Right lobe of liver (tissue), 6 donors: Measurements from ENCODE around the gene SLC45A1. TPM values are rescaled to one million over a fixed set of nuclear protein-coding genes. Genes with fewer than 3 reads are reported as not detected.

ENCODE experiments used
- ATAC-seq, 4 donors: fragments of 200-7000 bp; cut with Tn5 transposase; one replicate each; pipeline ENCODE4 v1.9.1; 2020; ENCODE audit warnings: mild to moderate bottlenecking in 4 of 4, moderate library complexity in 4 of 4
- DNase-seq, 3 donors: peaks; one replicate each; pipeline ENCODE4 v3.0.0-alpha.2; 2020
- H3K27ac ChIP-seq, 3 donors: fragments of 200-600 bp; one replicate each; pipeline ENCODE4 v1.8.0; 2022
- H3K27me3 ChIP-seq, 2 donors: fragments of 200-600 bp; one replicate each; pipeline ENCODE4 v1.8.0; 2022
- H3K36me3 ChIP-seq, 4 donors: fragments of 200-600 bp; sonication (generic) in 1 of 4; one replicate each; pipeline versions ENCODE4 v1.5.1 to v1.8.0; 2017 to 2022; ENCODE audit warnings: control low read depth in 1 of 4
- H3K4me1 ChIP-seq, 4 donors: fragments of 200-600 bp; sonication (generic) in 1 of 4; one replicate each; pipeline versions ENCODE4 v1.5.1 to v1.8.0; 2017 to 2022; ENCODE audit warnings: control low read depth in 1 of 4
- H3K4me3 ChIP-seq, 3 donors: fragments of 200-600 bp; one replicate each; pipeline ENCODE4 v1.8.0; 2022
- H3K9me3 ChIP-seq, 4 donors: fragments of 200-600 bp; sonication (generic) in 1 of 4; one replicate each; pipeline versions ENCODE4 v1.5.1 to v1.8.0; 2017 to 2022; ENCODE audit warnings: control low read depth in 1 of 4
- POLR2A ChIP-seq: fragments of 450-650 bp; IDR thresholded peaks from one replicate; pipeline ENCODE4 v1.6.1; 2017; ENCODE audit warnings: antibody characterized with exemption, mild to moderate bottlenecking
- WGBS: methylation state at CpG from one replicate; pipeline ENCODE4 v1.1.6; 2018; ENCODE audit warnings: low coverage, low lambda C conversion rate; ENCODE audit not compliant: insufficient coverage; ENCODE audit errors: missing lambda C conversion rate; 5-methylcytosine and 5-hydroxymethylcytosine counted together
- intact Hi-C, 2 donors: fragments of 100-400 bp; cut with DNase I; formaldehyde crosslinking; loops; one replicate each; pipeline versions ENCODE4 v1.11.2 to v1.14.1; 2022
- total RNA-seq, 6 experiments: library from RNA; depleted of rRNA in 2 of 6; stranded (reverse); fragments of >200 nt in 2 of 6; fragmentation: NEBNext Ultra II Directional in 3 of 6; extraction: Animal tissue kit (Norgen Biotek cat#: 25700) in 3 of 6; gene quantifications; one replicate each; pipeline versions ENCODE4 v1.1.0 to v1.2.4, GENCODE V29; 2016 to 2023
- TF ChIP-seq, protein P1 (sequence below), 4 donors: fragments of 200-600 bp in 3 of 4; fragments of 450-650 bp in 1 of 4; IDR thresholded peaks; one replicate each; pipeline versions ENCODE4 v1.5.1 to v1.8.0; 2016 to 2022; ENCODE audit warnings: antibody characterized with exemption in 4 of 4, mild to moderate bottlenecking in 2 of 4
- donor health status: DM: no; HTN: yes; CAD: no.
- donor health status: DM: no; HTN: no; CAD: no.
- donor health status: DM: no; HTN: no; CAD: no.
- donor health status: DM: no; HTN: yes; CAD: no.
- donor health status: DM: no; HTN: yes; CAD: no.

The SLC45A1 gene
- total RNA-seq, 6 experiments from 2014 or later, result 0.13 to 0.53 (median 0.25) TPM; not detected in 1

DNA sequence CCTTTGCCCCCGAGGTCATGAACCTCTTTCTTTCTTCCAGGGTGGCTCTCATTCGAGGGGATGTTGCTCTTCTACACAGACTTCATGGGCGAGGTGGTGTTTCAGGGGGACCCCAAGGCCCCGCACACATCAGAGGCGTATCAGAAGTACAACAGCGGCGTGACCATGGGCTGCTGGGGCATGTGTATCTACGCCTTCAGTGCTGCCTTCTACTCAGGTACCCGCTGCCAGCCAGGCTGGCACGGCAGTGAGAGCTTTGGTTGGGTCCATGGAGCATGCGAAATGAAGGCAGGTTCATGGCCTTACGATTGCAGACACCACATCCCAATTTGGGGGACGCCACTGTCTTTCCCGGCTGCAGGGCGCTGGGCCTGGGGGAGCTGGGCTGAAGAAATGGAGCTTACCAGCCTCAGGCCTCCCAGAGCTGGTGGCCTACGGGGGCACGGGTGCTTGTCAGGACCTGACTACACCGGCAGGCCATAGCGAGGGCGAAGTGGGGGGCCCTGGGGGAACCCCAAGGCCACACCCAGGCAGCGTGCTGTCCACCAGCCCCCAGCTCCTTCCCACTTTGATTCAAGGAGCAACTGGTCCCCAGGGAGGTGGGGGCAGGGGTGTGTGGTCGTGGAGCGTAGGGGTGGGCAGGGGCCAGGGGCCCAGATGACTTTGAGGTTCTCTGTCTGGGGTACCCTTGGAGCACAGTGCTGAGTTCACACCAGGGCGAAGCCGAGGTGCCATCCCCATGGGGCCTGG lies 20.0 kb downstream of the SLC45A1 start:
- Histone ChIP-seq H3K4me1 (no peaks in the 10 kb centered on the region), H3K27me3 (no peaks in the 10 kb centered on the region), H3K9me3 (no peaks in the 10 kb centered on the region), H3K36me3 (no peaks in the 10 kb centered on the region), H3K27ac (no peak overlapping the region), H3K4me3 (no peak overlapping the region)
- intact Hi-C loops, result no loop called here
- ATAC-seq (no peak), DNase-seq (no peak)
- 93% methylated on average over 8 of the region's 25 CpGs for WGBS
- TF ChIP-seq, protein P1, sequence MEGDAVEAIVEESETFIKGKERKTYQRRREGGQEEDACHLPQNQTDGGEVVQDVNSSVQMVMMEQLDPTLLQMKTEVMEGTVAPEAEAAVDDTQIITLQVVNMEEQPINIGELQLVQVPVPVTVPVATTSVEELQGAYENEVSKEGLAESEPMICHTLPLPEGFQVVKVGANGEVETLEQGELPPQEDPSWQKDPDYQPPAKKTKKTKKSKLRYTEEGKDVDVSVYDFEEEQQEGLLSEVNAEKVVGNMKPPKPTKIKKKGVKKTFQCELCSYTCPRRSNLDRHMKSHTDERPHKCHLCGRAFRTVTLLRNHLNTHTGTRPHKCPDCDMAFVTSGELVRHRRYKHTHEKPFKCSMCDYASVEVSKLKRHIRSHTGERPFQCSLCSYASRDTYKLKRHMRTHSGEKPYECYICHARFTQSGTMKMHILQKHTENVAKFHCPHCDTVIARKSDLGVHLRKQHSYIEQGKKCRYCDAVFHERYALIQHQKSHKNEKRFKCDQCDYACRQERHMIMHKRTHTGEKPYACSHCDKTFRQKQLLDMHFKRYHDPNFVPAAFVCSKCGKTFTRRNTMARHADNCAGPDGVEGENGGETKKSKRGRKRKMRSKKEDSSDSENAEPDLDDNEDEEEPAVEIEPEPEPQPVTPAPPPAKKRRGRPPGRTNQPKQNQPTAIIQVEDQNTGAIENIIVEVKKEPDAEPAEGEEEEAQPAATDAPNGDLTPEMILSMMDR (IDR thresholded peaks at IDR 0.05), result no peak
- TF ChIP-seq POLR2A, result no peak

DNA sequence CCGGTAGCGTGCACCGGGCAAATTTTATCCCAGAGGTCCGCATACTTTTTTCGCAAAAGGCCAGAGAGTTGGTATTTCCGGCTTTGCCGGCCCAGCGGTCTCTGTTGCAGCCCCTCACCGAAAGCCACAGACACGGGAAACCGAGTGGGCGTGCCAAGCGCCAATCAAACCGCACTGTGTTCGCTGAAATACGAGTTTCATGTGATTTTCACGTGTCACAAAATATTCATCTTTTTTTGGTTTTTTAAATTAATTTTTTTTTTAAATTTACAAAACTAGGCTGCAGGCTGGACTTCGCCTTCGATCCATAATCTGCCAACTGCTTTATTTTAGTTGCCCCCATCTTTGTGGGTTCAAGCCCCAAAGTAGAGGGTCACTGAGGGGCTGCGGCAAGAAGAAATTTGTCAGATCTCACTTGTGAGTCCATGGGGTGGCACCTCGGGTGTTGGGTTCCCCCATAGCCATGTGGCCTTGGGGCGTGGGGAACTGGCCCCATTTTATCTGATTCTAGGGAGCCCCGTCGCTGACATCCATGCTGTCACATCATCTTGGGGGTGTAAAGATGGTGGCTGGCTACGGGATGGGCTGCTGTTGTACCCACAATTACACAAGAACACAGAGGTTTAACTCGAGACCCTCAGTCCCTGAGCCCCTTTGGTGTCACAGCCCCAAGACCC lies 20.8 kb downstream of the SLC45A1 start:
- Histone ChIP-seq H3K9me3 (no peaks in the 10 kb centered on the region), H3K27me3 (no peaks in the 10 kb centered on the region), H3K27ac (no peak overlapping the region), H3K36me3 (no peaks in the 10 kb centered on the region), H3K4me3 (no peak overlapping the region), H3K4me1 (no peaks in the 10 kb centered on the region)
- TF ChIP-seq, protein P1 (IDR thresholded peaks at IDR 0.05), result no peak
- DNase-seq (no peak), ATAC-seq (no peak)
- 91% methylated on average over 15 of the region's 26 CpGs for whole genome bisulfite sequencing
- intact Hi-C loops, result no loop called here

DNA sequence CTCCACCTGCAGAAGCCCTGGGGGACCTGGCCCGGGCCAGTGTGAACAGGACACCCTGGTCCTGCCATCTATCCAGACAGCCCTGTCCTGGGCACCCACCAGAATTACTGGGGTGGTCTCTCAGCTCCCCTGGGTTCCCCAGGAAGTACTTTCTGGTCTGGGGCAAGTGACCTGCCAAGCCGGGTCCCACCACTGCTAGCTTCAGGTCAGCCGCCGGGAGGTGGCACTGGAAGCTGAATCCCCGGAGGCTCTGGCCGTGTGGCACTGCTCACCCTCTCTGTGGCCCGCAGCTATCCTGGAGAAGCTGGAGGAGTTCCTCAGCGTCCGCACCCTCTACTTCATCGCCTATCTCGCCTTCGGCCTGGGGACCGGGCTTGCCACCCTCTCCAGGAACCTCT lies 21.3 kb downstream of the SLC45A1 start:
- no peaks in the 10 kb centered on the region for H3K36me3 ChIP-seq
- no peak overlapping the region for H3K27ac ChIP-seq
- intact Hi-C loops, result no loop called here
- H3K4me1 ChIP-seq, result no peaks in the 10 kb centered on the region
- H3K9me3 ChIP-seq, result no peaks in the 10 kb centered on the region
- no peak for TF ChIP-seq POLR2A
- TF ChIP-seq, protein P1 (IDR thresholded peaks at IDR 0.05), result no peak
- no peak overlapping the region for H3K4me3 ChIP-seq
- ATAC-seq (no peak), DNase-seq (no peak)
- H3K27me3 ChIP-seq, result no peaks in the 10 kb centered on the region
- WGBS, result 95% methylated on average over 7 of the region's 13 CpGs

DNA sequence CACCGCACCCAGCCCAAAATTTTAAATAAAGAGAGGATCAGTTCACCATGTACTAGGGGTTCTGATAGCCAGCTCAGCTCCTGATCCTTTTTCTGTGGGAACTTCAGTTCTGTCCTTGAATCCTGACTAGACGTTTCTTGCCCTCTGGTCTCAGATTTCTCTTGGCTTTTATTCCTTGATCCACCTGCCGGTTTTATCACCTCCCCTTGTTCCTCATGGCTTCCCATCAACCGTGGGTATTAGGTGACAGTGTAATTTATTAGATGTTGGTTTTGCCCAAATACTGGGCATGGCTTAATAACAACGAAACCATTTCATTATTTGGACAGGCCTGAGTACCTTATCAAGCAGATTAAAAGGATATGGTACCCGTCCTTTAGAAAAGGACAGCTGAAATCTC lies 22.5 kb downstream of the SLC45A1 start:
- intact Hi-C loops, result loop anchor here in 1 of 2 donors (10.0 kb wide), 1 partner anchor 366 kb away; no protein-coding TSS in a partner anchor

More for the DNA sequence above, 22.5 kb downstream of the SLC45A1 start:
- Histone ChIP-seq H3K27ac (no peak overlapping the region), H3K4me3 (no peak overlapping the region), H3K9me3 (no peaks in the 10 kb centered on the region), H3K36me3 (no peaks in the 10 kb centered on the region), H3K4me1 (no peaks in the 10 kb centered on the region), H3K27me3 (no peaks in the 10 kb centered on the region)
- DNase-seq (no peak), ATAC-seq (no peak)
- WGBS, result 84% methylated on average over 5 of the region's 6 CpGs
- TF ChIP-seq POLR2A, result no peak
- TF ChIP-seq, protein P1 (IDR thresholded peaks at IDR 0.05), result no peak
